ENCODE results near the gene RNF150.

The RNF150 gene

DNA sequence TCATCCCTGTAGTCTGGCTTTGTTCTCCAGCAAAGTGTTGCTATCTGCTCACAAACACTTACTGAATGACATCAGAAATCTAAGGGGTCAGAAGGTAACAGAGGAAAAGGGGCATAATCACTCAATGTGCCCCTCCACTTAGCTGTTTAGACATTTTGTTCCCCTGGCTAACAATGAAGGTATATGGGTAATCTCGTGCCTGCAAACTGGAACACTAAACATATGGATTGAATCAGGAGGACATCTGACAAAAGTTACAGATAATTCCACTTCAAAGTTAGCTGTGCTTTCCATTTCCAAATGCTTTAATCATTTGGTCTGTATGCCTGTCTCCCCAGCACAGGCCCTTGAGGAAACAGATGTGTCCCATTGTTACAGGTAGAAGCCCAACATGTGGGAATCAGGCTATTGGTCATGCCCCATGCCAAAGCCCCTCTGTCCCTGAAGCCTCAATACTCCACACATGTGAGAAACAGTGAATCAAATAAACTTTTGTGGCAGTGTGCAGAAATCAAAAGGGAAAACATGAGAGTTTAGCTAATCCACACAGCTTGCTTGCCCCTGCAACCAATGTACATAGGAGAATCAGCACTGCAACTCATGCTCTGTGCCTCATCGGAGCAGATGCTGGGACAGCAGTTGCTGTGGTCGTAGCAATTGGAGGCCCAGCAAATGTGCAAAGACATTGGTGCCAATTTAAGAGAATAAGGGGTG is 111.7 kb downstream of the RNF150 start:
- no peak for DNase-seq

DNA sequence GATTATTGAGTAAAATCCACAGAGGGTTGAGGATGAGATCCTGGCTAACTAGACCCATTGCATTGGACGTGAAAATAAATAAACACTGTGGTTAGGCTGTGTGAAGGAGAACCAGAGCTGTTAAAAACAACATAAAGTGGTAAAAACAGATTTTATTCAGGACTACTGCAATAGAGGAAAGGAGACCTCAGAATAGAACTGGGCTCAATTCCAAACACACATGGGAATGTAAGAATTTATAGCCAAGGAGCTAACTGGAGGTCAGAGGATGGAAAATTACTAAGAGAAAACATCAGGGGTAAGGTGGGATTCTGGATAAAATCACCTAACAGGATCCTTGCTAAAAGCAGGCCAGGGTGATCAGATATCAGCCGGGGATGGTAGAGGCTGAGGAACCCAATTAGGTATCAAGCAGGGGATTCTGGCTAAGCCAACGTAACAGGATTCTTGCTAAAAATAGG is 112.4 kb downstream of the RNF150 start:
- DNase-seq, result no peak

- DNase-seq, result no peak
These were observed 113.5 kb downstream of the RNF150 start for GRCh38 chr4:141019768-141020167.

DNA sequence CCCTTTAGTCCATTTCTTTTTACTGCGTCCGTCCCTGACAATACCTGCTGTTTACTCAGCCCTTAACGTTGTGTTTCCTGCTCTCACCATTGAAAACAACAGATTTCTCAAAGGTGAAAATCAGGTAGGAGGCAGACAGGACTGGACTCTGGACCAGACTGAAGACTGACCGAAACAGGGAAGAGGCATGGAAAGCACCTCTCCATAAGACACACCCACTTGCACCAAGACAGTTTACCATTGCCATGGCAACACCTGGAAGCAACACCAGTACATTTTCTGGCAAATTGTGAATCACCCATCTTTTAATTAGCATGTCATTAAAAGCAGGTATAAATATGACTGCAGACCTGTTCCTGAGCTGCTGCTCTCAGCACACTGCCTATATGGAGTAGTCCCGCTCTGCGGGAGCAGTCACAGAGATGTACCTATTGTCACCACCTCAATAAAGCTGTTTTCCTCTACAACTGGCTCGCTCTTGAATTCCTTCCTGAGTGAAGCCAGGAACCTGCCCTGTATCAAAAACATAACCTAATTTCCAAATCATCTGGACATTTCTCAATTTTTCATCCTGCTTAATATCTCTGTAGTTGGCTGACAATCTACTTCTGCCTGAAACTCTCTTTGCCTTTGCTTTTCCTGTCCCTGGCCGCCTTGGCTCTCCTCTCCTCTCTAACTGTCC is 117.0 kb downstream of the RNF150 start:
- no peak for DNase-seq

GRCh38 chr4:141013899-141014298 is 119.4 kb downstream of the RNF150 start:
- no peak for DNase-seq

DNA sequence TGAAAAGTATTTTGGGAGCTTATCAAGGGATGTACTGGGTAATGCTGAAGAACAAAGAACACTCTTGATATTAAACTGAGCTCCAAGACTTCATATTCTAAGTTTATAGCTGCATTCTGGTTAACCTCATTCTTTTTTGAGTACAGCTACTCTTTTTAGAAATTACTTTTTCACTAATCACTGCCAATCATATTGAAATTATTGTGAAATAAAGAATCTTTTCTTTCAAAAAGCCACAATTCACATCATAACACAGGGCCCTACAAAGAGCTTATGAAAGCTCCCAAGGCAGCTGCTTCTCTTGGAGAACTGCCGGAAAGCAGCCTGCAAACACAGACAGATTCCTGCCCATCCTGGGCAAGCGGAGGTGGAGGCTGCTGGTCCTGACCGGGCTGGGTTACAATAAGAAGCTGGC is 121.4 kb downstream of the RNF150 start:
- no peak for DNase-seq

GRCh38 chr4:141009931-141010330 is 123.3 kb downstream of the RNF150 start:
- no peak for DNase-seq

DNA sequence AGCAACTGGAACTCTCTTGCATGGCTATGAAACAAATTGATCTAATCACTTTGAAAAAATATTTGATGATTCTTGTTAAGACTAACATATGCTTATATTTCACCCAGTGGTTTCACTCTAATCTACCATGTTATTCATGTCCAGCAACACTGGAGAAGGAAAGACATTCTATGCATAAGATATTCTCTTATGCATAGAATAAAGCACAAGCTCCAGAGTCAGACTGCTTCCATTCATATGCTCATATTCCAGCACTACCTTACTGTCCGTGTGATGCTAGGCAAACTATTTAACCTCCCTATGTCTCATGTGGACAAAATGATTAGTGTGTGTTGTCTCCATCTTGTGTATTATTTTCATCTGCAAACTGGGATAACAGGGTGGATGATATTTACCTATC is 124.1 kb downstream of the RNF150 start:
- DNase-seq, result no peak

- no peak for DNase-seq
These were observed 126.9 kb downstream of the RNF150 start for GRCh38 chr4:141006242-141006802.

- DNase-seq, result no peak
These were observed 128.4 kb downstream of the RNF150 start for GRCh38 chr4:141004823-141005222.

DNA sequence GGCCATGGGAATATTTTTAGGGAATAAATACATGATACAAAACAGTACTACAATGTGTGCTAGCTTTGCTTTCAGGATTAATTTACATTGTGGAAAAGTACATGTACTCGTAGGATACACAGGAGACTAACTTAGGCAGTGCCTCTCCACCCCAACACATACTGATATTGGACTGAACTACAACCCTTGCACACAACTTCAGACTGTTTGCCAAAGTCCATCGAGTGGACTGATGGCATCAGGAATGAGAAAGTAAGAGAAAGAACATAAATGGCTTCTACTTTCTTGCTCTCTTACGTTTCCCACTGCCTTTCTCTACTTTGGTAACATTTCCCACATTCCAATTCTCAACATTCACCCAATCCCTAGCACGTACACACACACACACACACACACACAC is 130.1 kb downstream of the RNF150 start:
- DNase-seq, result no peak

DNA sequence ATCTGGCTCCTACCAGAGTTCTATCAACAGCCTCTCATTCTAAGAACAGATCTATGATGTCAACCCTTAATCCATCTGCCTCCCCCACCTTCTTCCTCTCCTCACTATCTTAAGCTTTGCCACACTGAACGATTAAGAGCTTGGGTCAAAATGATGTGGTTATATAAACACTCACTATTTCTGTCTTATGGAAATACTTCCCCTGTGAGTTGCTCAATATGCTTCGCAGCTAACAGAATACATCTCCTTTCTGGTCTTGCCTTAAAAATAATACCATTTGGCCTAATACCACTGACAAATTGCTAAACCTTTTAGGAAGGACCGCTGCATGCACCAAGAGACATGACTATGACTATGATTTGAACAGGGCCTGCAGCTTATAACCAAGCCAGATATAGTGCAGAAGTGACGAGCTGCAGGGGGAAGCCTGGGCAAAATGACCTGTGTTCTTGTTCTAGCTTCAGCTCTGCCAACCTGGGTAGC is 130.9 kb downstream of the RNF150 start:
- DNase-seq, result no peak

DNA sequence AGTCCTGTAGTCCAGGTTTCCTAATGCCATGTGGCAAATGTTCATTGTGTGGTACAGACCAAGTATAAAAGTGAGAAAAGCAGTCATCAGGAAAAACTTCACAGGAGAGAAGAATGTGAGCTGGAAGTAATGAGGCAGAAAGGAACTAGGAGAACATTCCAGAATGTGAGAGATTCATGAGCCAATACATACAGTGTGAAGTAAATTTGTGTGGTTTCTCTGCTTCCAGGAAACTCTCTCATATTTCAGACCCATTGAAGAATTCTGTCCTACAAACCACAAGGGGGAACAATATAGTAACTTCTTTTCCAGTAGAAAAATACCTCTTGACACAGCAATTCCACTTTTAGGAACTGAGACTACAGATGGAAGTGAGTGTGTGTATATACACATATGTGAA is 136.5 kb downstream of the RNF150 start:
- no peak for DNase-seq

- DNase-seq, result no peak
These were observed 138.2 kb downstream of the RNF150 start for GRCh38 chr4:140995058-140995457.

DNA sequence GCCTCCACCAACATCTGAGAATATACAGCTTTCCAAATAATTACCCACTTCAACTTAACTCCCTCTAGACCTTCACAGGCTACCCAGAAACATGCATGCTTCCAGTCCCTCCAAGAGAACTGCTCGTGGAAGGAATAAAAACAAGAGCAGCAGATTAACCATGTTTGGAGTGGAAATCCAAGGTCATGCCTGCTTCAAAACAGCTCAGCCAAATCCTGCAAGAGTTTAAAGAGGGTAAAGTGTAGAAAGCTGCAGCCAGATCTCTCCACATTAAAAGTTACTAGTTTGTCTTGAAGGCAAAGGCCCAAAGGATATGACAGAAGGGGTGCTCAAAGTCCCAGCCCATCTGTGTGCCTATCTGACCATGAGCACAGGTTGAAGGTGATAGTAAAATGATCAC is 139.3 kb downstream of the RNF150 start:
- DNase-seq, result no peak

GRCh38 chr4:140993370-140993769 is 139.9 kb downstream of the RNF150 start:
- no peak for DNase-seq

DNA sequence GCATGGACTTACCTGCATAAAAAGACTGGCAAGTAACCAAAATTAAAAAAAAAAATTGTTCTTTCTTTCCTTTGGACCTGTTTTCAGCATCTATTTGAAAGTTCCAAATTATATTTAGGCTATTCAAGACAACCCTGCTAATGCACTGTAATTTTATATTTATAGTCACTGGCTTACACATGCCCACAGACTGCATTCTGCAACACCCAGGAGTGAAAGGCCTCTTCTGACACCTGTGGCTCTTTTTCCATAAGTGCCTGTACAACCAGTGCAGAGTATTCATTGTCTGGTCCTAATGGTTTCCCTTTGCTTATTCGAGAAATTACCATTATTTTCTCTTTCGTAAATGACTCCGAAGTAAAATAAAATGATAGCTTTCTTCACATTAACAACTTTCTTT is 143.3 kb downstream of the RNF150 start:
- no peak for DNase-seq

DNA sequence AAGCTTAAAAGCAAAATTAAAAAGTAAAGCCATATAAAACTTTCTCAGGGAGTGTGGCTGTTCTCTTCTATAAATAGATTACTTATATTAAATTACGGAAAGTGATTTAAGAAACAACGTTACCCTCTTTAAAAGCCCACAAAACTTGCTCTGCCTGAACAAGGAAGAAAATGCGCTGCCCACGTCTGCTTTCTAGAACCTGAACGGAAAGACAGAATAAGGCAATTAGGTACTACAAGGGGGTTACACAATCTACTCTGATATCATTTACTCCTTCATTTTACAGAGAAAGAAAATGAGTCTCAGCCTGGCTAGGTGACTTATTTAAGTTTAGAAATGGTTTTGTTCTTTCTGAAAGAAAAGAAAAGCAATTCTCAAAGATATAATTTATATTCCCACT is 147.2 kb downstream of the RNF150 start:
- no peak for DNase-seq

DNA sequence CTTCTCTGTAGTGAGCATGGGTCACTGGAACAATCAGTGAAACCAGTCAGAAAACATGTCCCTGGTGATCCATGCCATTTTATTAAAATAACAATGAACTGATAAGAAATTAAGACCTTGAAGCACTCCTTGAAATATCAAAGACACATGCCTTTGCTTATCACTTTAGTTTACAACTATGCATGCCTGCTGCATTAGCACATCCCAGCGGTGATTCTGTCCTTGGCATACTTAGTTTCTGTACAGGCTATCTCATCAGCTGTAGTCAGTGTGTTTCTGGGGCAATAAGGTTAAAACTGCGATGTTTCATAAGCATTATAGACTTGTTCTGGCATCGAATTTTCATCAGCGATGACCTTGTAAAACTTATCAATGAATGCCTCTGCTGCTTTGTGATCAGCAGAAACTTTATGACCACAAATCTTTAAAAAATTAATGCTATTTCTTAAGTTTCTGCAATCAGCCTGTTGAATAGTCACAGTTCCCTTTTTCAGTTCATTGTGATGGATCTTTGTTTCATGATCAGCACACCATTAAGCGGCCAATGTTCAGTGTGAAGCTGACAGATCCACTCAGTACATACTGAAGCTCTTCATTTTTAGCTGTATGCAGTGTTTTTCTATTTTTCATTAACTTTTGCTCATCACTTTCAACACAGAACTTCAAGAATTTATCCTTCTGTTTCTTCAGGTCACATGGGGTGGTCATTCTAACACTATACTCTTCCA is 150.5 kb downstream of the RNF150 start:
- DNase-seq, result no peak

- DNase-seq, result no peak
These were observed 152.7 kb downstream of the RNF150 start for GRCh38 chr4:140980426-140981200.

DNA sequence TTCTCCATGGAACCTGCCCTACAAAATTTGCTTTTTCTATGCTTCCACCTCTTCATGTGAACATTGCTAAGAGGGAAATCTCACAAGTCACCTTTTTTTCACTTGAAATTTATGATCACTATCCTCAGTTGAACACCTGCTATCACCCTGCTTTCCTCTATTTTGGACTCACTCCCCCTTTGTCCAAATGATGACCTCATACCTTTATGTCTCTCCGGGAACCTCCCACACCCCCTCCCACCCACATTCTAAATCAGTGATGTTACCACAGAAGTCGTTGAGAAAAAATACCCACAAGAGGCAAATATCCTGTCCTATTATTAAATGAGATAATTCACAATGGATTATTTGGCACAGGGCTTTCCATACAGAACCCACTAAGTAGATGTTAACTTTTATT is 156.5 kb downstream of the RNF150 start:
- no peak for DNase-seq

- DNase-seq, result no peak
These were observed 162.0 kb downstream of the RNF150 start for GRCh38 chr4:140971077-140971792.

All from activated CD4-positive, alpha-beta T cell treated with anti-CD3 and anti-CD28 coated beads for 48 hours (primary cell).